CD8-positive, alpha-beta memory T cell (primary cell): Measurements from ENCODE around the gene SDS. TPM values are rescaled to one million over a fixed set of nuclear protein-coding genes. Genes with fewer than 3 reads are reported as not detected.

ENCODE experiments used
- CTCF ChIA-PET: fragments of 350-600 bp; sonication (Branson Sonifier 250); formaldehyde crosslinking; loops from one replicate; lab custom pipeline; 2021; ENCODE audit warnings: antibody characterized with exemption; lab: Charles Lee
- POLR2A ChIA-PET: fragments of 350-600 bp; sonication (Branson Sonifier 250); formaldehyde crosslinking; loops from one replicate; lab custom pipeline; 2021; ENCODE audit warnings: antibody characterized with exemption; lab: Charles Lee
- DNase-seq, 5 donors: peaks; one replicate each; pipeline versions ENCODE4 v3.0.0 to v3.0.0-alpha.2; 2020 to 2022; ENCODE audit warnings: mixed read lengths in 1 of 5
- H3K27ac ChIP-seq: one replicate; pipeline ENCODE4 v1.7.0; 2013; ENCODE audit warnings: low read depth, mild to moderate bottlenecking, low read length, moderate library complexity
- H3K27me3 ChIP-seq: 2 replicates; pipeline ENCODE4 v1.7.0; 2013; ENCODE audit warnings: low read length, mild to moderate bottlenecking; ENCODE audit not compliant: insufficient read depth, poor library complexity, severe bottlenecking
- H3K36me3 ChIP-seq: 2 replicates; pipeline ENCODE4 v1.7.0; 2013; ENCODE audit warnings: mild to moderate bottlenecking, low read length, moderate library complexity; ENCODE audit not compliant: insufficient read depth
- H3K4me1 ChIP-seq: 2 replicates; pipeline ENCODE4 v1.7.0; 2013; ENCODE audit warnings: mild to moderate bottlenecking, low read length, moderate library complexity; ENCODE audit not compliant: insufficient read depth
- H3K4me3 ChIP-seq: 2 replicates; pipeline ENCODE4 v1.7.0; 2013; ENCODE audit warnings: mild to moderate bottlenecking, low read length
- H3K9me3 ChIP-seq: 2 replicates; pipeline ENCODE4 v1.7.0; 2013; ENCODE audit warnings: mild to moderate bottlenecking, low read length
- H3K27ac Mint-ChIP-seq, 8 donors: one replicate each; pipeline ENCODE4 v1.8.0; 2020 to 2021; ENCODE audit warnings: mixed read lengths in 8 of 8, mild to moderate bottlenecking in 6 of 8, inconsistent platforms in 3 of 8, moderate library complexity in 3 of 8
- H3K27me3 Mint-ChIP-seq, 2 donors: one replicate each; pipeline ENCODE4 v1.8.0; 2020 to 2021; ENCODE audit warnings: mixed read lengths in 2 of 2, mild to moderate bottlenecking in 1 of 2, moderate library complexity in 1 of 2
- H3K36me3 Mint-ChIP-seq, 3 donors: one replicate each; pipeline ENCODE4 v1.8.0; 2020 to 2021; ENCODE audit warnings: mixed read lengths in 3 of 3, inconsistent platforms in 1 of 3, mild to moderate bottlenecking in 1 of 3
- H3K4me1 Mint-ChIP-seq, 3 donors: one replicate each; pipeline ENCODE4 v1.8.0; 2020 to 2021; ENCODE audit warnings: mixed read lengths in 3 of 3, inconsistent platforms in 1 of 3, mild to moderate bottlenecking in 1 of 3
- H3K4me3 Mint-ChIP-seq, 7 donors: one replicate each; pipeline ENCODE4 v1.8.0; 2020 to 2021; ENCODE audit warnings: mixed read lengths in 7 of 7, mild to moderate bottlenecking in 6 of 7, moderate library complexity in 4 of 7, inconsistent platforms in 2 of 7
- H3K9me3 Mint-ChIP-seq, 5 donors: one replicate each; pipeline ENCODE4 v1.8.0; 2020 to 2022; ENCODE audit warnings: mixed read lengths in 5 of 5, mild to moderate bottlenecking in 3 of 5, moderate library complexity in 2 of 5, inconsistent platforms in 1 of 5
- polyA plus RNA-seq: library from polyadenylated mRNA; unstranded; fragments of 300-500 nt; fragmentation: Illumina TruSeq; gene quantifications from one replicate; pipeline ENCODE4 v1.2.3, GENCODE V29; 2021
- total RNA-seq, 2 experiments: library from RNA; stranded (reverse); gene quantifications; one replicate each; pipeline ENCODE4 v1.2.3, GENCODE V29; 2021

Gene SDS
- total and polyA plus RNA-seq, 3 experiments from 2014 or later, result 0.18 to 0.20 TPM; not detected in 1

GRCh38 chr12:113365639-113366395, 37.9 kb downstream of the SDS start:
- Histone ChIP-seq H3K27me3 (no peaks in the 10 kb centered on the region), H3K27ac (no peak overlapping the region), H3K4me1 (no peaks in the 10 kb centered on the region), H3K4me3 (no peak overlapping the region), H3K36me3 (no peaks in the 10 kb centered on the region), H3K9me3 (no peaks in the 10 kb centered on the region)
- Mint-ChIP-seq H3K36me3 (peaks cover 0 to 22% (median 3%) of the 10 kb centered on the region in 3 donors), H3K27me3 (peaks cover 0 to 1% of the 10 kb centered on the region in 2 donors), H3K4me1 (peaks cover 8 to 25% (median 10%) of the 10 kb centered on the region in 3 donors), H3K4me3 (no peak overlapping the region), H3K27ac (peak overlapping the region in 3 of 8 donors; percentile 58 to 90 (median 79)), H3K9me3 (no peaks in the 10 kb centered on the region)
- no peak for DNase-seq
- POLR2A ChIA-PET, result no interaction called here
- CTCF ChIA-PET, result no interaction called here

GRCh38 chr12:113364698-113365097, 39.0 kb downstream of the SDS start:
- Mint-ChIP-seq H3K4me1 (peaks cover 14 to 32% (median 18%) of the 10 kb centered on the region in 3 donors), H3K27me3 (no peaks in the 10 kb centered on the region), H3K4me3 (peak overlapping the region in 1 of 7 donors; percentile 28), H3K36me3 (peaks cover 0 to 19% (median 3%) of the 10 kb centered on the region in 3 donors), H3K27ac (peak overlapping the region in 1 of 8 donors; percentile 24), H3K9me3 (no peaks in the 10 kb centered on the region)
- ChIA-PET CTCF (no interaction called here), POLR2A (no interaction called here)
- H3K36me3 ChIP-seq, result no peaks in the 10 kb centered on the region
- no peaks in the 10 kb centered on the region for H3K27me3 ChIP-seq
- H3K9me3 ChIP-seq, result no peaks in the 10 kb centered on the region
- no peak for DNase-seq
- H3K4me1 ChIP-seq, result peaks cover under 1% of the 10 kb centered on the region
- no peak overlapping the region for H3K27ac ChIP-seq
- no peak overlapping the region for H3K4me3 ChIP-seq

GRCh38 chr12:113361574-113362370, 41.9 kb downstream of the SDS start:
- POLR2A ChIA-PET, result interaction anchor here (0.7 kb wide), 1 partner anchor 186 kb away, joined by 4 read pairs; no protein-coding TSS in a partner anchor
- CTCF ChIA-PET, result interaction anchor here (0.7 kb wide), 1 partner anchor 11 kb away, joined by 3 read pairs; no protein-coding TSS in a partner anchor

GRCh38 chr12:113359939-113360748, 43.5 kb downstream of the SDS start:
- no peak for DNase-seq
- H3K9me3 ChIP-seq, result no peaks in the 10 kb centered on the region
- no peaks in the 10 kb centered on the region for H3K27me3 Mint-ChIP-seq
- no peaks in the 10 kb centered on the region for H3K9me3 Mint-ChIP-seq
- H3K4me3 Mint-ChIP-seq, result peak overlapping the region; percentile 82 to 97 (median 86)
- no peak overlapping the region for H3K27ac ChIP-seq
- no peak overlapping the region for H3K4me3 ChIP-seq
- H3K4me1 Mint-ChIP-seq, result peaks cover 19 to 32% (median 30%) of the 10 kb centered on the region in 3 donors
- POLR2A ChIA-PET, result no interaction called here
- no peaks in the 10 kb centered on the region for H3K36me3 ChIP-seq
- peaks cover 17% of the 10 kb centered on the region for H3K4me1 ChIP-seq
- peak overlapping the region; percentile 51 to 89 (median 66) for H3K27ac Mint-ChIP-seq
- H3K27me3 ChIP-seq, result no peaks in the 10 kb centered on the region
- CTCF ChIA-PET, result no interaction called here
- peaks cover 0 to 6% (median 3%) of the 10 kb centered on the region in 3 donors for H3K36me3 Mint-ChIP-seq

More at GRCh38 chr12:113361574-113362370, 41.9 kb downstream of the SDS start:
- Mint-ChIP-seq H3K27ac (peak overlapping the region in 2 of 8 donors; percentile 10 to 14), H3K36me3 (peaks cover 0 to 9% (median 3%) of the 10 kb centered on the region in 3 donors), H3K9me3 (no peaks in the 10 kb centered on the region), H3K4me3 (peak overlapping the region in 1 of 7 donors; percentile 24), H3K27me3 (no peaks in the 10 kb centered on the region), H3K4me1 (peaks cover 19 to 35% (median 30%) of the 10 kb centered on the region in 3 donors)
- Histone ChIP-seq H3K27ac (no peak overlapping the region), H3K4me1 (peaks cover 17% of the 10 kb centered on the region), H3K36me3 (no peaks in the 10 kb centered on the region), H3K27me3 (no peaks in the 10 kb centered on the region), H3K4me3 (no peak overlapping the region), H3K9me3 (no peaks in the 10 kb centered on the region)
- no peak for DNase-seq

GRCh38 chr12:113359133-113359938, 44.4 kb downstream of the SDS start:
- H3K27me3 Mint-ChIP-seq, result no peaks in the 10 kb centered on the region
- ChIA-PET CTCF (no interaction called here), POLR2A (interaction anchor here (0.5 to 2.1 kb wide), 2 partner anchors 24 to 130 kb away, joined by 7 read pairs; partner anchors contain the start of gene SLC8B1)
- no peaks in the 10 kb centered on the region for H3K9me3 Mint-ChIP-seq
- no peaks in the 10 kb centered on the region for H3K27me3 ChIP-seq
- H3K36me3 Mint-ChIP-seq, result peaks cover 0 to 3% (median 2%) of the 10 kb centered on the region in 3 donors
- peak overlapping the region; percentile 69 to 97 (median 88) for H3K27ac Mint-ChIP-seq
- peaks cover 16 to 30% (median 24%) of the 10 kb centered on the region in 3 donors for H3K4me1 Mint-ChIP-seq
- H3K9me3 ChIP-seq, result no peaks in the 10 kb centered on the region
- H3K27ac ChIP-seq, result peak overlapping the region; percentile 72
- H3K4me1 ChIP-seq, result peaks cover 17% of the 10 kb centered on the region
- peak in 1 of 5 donors; percentile 6 for DNase-seq
- H3K4me3 ChIP-seq, result peak overlapping the region; percentile 74
- H3K36me3 ChIP-seq, result no peaks in the 10 kb centered on the region
- peak overlapping the region; percentile 82 to 97 (median 86) for H3K4me3 Mint-ChIP-seq

GRCh38 chr12:113358381-113359132, 45.1 kb downstream of the SDS start, which contains the start of gene PLBD2:
Gene PLBD2 (plus strand): TSS chr12:113358587. CDS start chr12:113358601, 14 bp downstream.
- ChIA-PET CTCF (interaction anchor here (1.7 kb wide), 1 partner anchor 18 kb away, joined by 4 read pairs; no protein-coding TSS in a partner anchor), POLR2A (interaction anchor here (0.5 to 2.1 kb wide), 2 partner anchors 24 to 129 kb away, joined by 7 read pairs; partner anchors contain the start of gene SLC8B1)
- Histone ChIP-seq H3K4me3 (peak within 1 kb of the TSS; percentile 76), H3K4me1 (peaks cover 17% of the 10 kb centered on the region), H3K36me3 (no peaks in the 10 kb centered on the region), H3K9me3 (no peaks in the 10 kb centered on the region), H3K27me3 (no peaks in the 10 kb centered on the region), H3K27ac (peak within 1 kb of the TSS; percentile 72)
- peak within 1 kb of the TSS; percentile 69 to 97 (median 95) for H3K27ac Mint-ChIP-seq
- H3K4me3 Mint-ChIP-seq, result peak within 1 kb of the TSS; percentile 86 to 97 (median 90)
- H3K4me1 Mint-ChIP-seq, result peaks cover 16 to 30% (median 22%) of the 10 kb centered on the region in 3 donors
- H3K36me3 Mint-ChIP-seq, result no peaks in the 10 kb centered on the region
- DNase-seq, result peak; percentile 91 to 97 (median 93)
- peaks cover 0 to 3% of the 10 kb centered on the region in 2 donors for H3K27me3 Mint-ChIP-seq
- no peaks in the 10 kb centered on the region for H3K9me3 Mint-ChIP-seq
